ENCODE data around the gene THAP5. TPM values are rescaled to one million over a fixed set of nuclear protein-coding genes. Genes with fewer than 3 reads are reported as not detected.

Gene THAP5
- total and polyA plus RNA-seq, 4 experiments from 2014 or later, result 16.7 to 52.8 (median 37.5) TPM

DNA sequence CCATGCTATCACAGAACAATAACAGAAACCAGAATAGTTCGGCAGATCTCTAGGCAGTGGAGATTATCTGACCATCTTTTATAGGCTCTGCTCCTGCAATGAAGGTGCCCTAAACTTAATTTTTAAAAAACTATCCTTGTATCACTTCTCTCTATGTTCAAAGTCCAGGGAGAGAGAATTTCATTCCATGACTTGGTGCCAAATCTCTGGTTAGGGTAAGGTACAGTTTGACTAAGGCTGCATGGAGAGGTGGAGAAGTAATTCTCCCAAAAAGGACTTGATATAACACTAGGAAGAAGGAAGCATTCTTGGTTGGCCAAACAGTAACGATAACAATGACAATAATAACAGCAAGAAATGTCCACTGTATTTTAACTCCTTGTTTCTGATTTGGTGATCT, 40.1 kb upstream of the THAP5 start:
- DNase-seq, result no peak
- Mint-ChIP-seq H3K9me3 (no peaks in the 10 kb centered on the region), H3K36me3 (no peaks in the 10 kb centered on the region), H3K4me3 (no peak overlapping the region), H3K27ac (no peak overlapping the region), H3K27me3 (no peaks in the 10 kb centered on the region), H3K4me1 (no peaks in the 10 kb centered on the region)
- intact Hi-C loops (cut with micrococcal nuclease), result no loop called here
- H3K4me3 ChIP-seq (ENCODE audit: low read length in 2 of 2), result no peak overlapping the region
- no peaks in the 10 kb centered on the region for H3K36me3 ChIP-seq (ENCODE audit: insufficient read depth, low read length)
- CTCF ChIA-PET (ENCODE audit: partially characterized antibody), result no interaction called here
- POLR2A ChIA-PET (ENCODE audit: partially characterized antibody), result no interaction called here
- H3K27me3 ChIP-seq (ENCODE audit: insufficient read depth, low read length), result no peaks in the 10 kb centered on the region
- H3K9me3 ChIP-seq (ENCODE audit: control insufficient read depth in 1 of 2, low read length in 2 of 2), result no peaks in the 10 kb centered on the region
- no peak overlapping the region for H3K27ac ChIP-seq (ENCODE audit: low read depth, low read length)
- H3K4me1 ChIP-seq (ENCODE audit: insufficient read depth, low read length), result no peaks in the 10 kb centered on the region

DNA sequence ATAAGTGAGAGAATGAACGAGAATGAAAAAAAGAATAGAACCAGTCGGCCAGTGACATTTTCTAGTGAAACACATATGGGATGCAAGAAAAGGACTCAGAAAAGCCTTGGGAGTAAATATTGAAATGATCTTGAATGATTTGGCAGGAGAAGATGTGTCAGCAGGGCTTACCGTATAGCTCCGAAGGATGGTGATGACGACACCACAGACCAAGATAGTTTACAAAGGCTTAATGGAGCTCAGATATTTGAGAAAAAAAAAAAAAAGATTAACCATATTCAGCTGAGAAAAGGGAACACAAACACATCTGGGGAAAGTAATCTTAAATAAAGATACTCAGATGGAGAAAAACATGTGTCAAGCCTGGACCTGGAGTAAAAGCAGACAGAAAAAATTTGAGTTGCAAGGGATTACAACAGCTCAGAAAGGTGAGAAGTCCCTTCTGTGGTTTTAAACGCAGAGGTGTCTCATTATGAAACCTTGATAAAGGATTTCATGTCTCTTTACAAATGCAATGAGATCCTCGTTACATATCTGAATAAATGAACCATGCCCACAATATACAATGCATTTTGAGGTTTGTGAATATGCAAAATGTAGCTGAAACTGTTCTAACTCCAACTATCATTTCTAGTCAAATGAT, 36.2 kb upstream of the THAP5 start:
- CTCF ChIA-PET (ENCODE audit: partially characterized antibody), result interaction anchor here (1.4 kb wide), 1 partner anchor 9 kb away, joined by 3 read pairs; no protein-coding TSS in a partner anchor
- no peaks in the 10 kb centered on the region for H3K36me3 Mint-ChIP-seq
- no peak for DNase-seq
- H3K27ac Mint-ChIP-seq, result no peak overlapping the region
- H3K4me1 ChIP-seq (ENCODE audit: insufficient read depth, low read length), result no peaks in the 10 kb centered on the region
- intact Hi-C loops (cut with micrococcal nuclease), result no loop called here
- H3K4me3 ChIP-seq (ENCODE audit: low read length in 2 of 2), result no peak overlapping the region
- H3K27me3 ChIP-seq (ENCODE audit: insufficient read depth, low read length), result no peaks in the 10 kb centered on the region
- H3K9me3 Mint-ChIP-seq, result no peaks in the 10 kb centered on the region
- H3K27me3 Mint-ChIP-seq, result peaks cover 0 to 4% of the 10 kb centered on the region in 2 donors
- POLR2A ChIA-PET (ENCODE audit: partially characterized antibody), result no interaction called here
- no peak overlapping the region for H3K27ac ChIP-seq (ENCODE audit: low read depth, low read length)
- H3K36me3 ChIP-seq (ENCODE audit: insufficient read depth, low read length), result no peaks in the 10 kb centered on the region
- H3K4me3 Mint-ChIP-seq, result no peak overlapping the region
- no peaks in the 10 kb centered on the region for H3K4me1 Mint-ChIP-seq
- H3K9me3 ChIP-seq (ENCODE audit: control insufficient read depth in 1 of 2, low read length in 2 of 2), result no peaks in the 10 kb centered on the region

GRCh38 chr7:108604307-108605077, 35.0 kb upstream of the THAP5 start:
- H3K36me3 ChIP-seq (ENCODE audit: insufficient read depth, low read length), result no peaks in the 10 kb centered on the region
- Mint-ChIP-seq H3K27me3 (peaks cover 5 to 7% of the 10 kb centered on the region in 2 donors), H3K4me1 (no peaks in the 10 kb centered on the region), H3K9me3 (no peaks in the 10 kb centered on the region), H3K36me3 (no peaks in the 10 kb centered on the region), H3K27ac (no peak overlapping the region), H3K4me3 (no peak overlapping the region)
- H3K27me3 ChIP-seq (ENCODE audit: insufficient read depth, low read length), result no peaks in the 10 kb centered on the region
- H3K4me1 ChIP-seq (ENCODE audit: insufficient read depth, low read length), result no peaks in the 10 kb centered on the region
- H3K4me3 ChIP-seq (ENCODE audit: low read length in 2 of 2), result no peak overlapping the region
- intact Hi-C loops (cut with micrococcal nuclease), result no loop called here
- no peak for DNase-seq
- H3K9me3 ChIP-seq (ENCODE audit: control insufficient read depth in 1 of 2, low read length in 2 of 2), result no peaks in the 10 kb centered on the region
- POLR2A ChIA-PET (ENCODE audit: partially characterized antibody), result no interaction called here
- H3K27ac ChIP-seq (ENCODE audit: low read depth, low read length), result no peak overlapping the region
- CTCF ChIA-PET (ENCODE audit: partially characterized antibody), result interaction anchor here (0.8 to 1.4 kb wide), 3 partner anchors 10 kb away, joined by 3 to 5 read pairs (median 3); no protein-coding TSS in a partner anchor

DNA sequence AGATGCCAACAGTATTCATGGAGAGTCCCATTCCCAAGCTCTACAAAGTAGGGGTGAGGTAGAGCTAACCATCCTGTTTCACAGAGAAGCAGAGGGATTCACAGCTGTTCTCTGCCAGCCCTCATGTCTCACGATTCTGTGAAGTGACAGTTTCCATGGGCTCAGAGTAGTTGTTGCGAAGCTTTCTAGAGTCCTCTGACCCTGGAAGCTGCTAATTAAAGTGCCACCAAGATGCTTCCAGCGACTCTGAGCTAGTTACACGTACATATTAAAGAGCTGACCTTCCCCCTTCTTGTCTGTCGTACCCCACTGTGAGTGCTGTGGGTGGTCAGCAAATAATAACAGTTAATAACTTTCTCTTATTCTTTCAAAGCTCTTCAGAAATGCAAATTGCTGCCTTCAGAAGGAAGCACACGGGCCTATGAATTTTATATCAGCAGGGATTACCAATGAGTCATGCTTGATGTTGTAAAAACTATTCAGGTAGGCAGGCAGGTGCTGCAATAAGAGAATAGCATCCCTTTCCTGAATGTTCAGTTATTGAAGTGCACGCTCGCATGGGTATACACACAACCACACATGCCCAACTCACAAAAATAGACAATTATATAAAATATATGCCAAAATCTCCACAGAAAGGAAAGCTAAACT, 34.3 kb upstream of the THAP5 start:
- H3K27me3 ChIP-seq (ENCODE audit: insufficient read depth, low read length), result no peaks in the 10 kb centered on the region
- no peak for DNase-seq
- no peaks in the 10 kb centered on the region for H3K9me3 ChIP-seq (ENCODE audit: control insufficient read depth in 1 of 2, low read length in 2 of 2)
- intact Hi-C loops (cut with micrococcal nuclease), result no loop called here
- H3K27ac Mint-ChIP-seq, result no peak overlapping the region
- H3K4me3 ChIP-seq (ENCODE audit: low read length in 2 of 2), result no peak overlapping the region
- no peaks in the 10 kb centered on the region for H3K9me3 Mint-ChIP-seq
- H3K36me3 ChIP-seq (ENCODE audit: insufficient read depth, low read length), result no peaks in the 10 kb centered on the region
- ChIA-PET POLR2A (ENCODE audit: partially characterized antibody) (no interaction called here), CTCF (ENCODE audit: partially characterized antibody) (interaction anchor here (0.8 to 1.0 kb wide), 2 partner anchors 9 to 11 kb away, joined by 3 to 5 read pairs; no protein-coding TSS in a partner anchor)
- no peak overlapping the region for H3K27ac ChIP-seq (ENCODE audit: low read depth, low read length)
- H3K27me3 Mint-ChIP-seq, result peaks cover 5 to 8% of the 10 kb centered on the region in 2 donors
- H3K36me3 Mint-ChIP-seq, result no peaks in the 10 kb centered on the region
- no peaks in the 10 kb centered on the region for H3K4me1 Mint-ChIP-seq
- no peak overlapping the region for H3K4me3 Mint-ChIP-seq
- no peaks in the 10 kb centered on the region for H3K4me1 ChIP-seq (ENCODE audit: insufficient read depth, low read length)

GRCh38 chr7:108600399-108600798, 30.9 kb upstream of the THAP5 start:
- Histone ChIP-seq H3K4me1 (ENCODE audit: insufficient read depth, low read length) (no peaks in the 10 kb centered on the region), H3K27me3 (ENCODE audit: insufficient read depth, low read length) (no peaks in the 10 kb centered on the region), H3K27ac (ENCODE audit: low read depth, low read length) (no peak overlapping the region), H3K4me3 (ENCODE audit: low read length in 2 of 2) (no peak overlapping the region), H3K36me3 (ENCODE audit: insufficient read depth, low read length) (no peaks in the 10 kb centered on the region), H3K9me3 (ENCODE audit: control insufficient read depth in 1 of 2, low read length in 2 of 2) (no peaks in the 10 kb centered on the region)
- H3K27me3 Mint-ChIP-seq, result peaks cover 10% of the 10 kb centered on the region in 2 donors
- H3K4me1 Mint-ChIP-seq, result no peaks in the 10 kb centered on the region
- no peak for DNase-seq
- no peaks in the 10 kb centered on the region for H3K9me3 Mint-ChIP-seq
- no peaks in the 10 kb centered on the region for H3K36me3 Mint-ChIP-seq
- no peak overlapping the region for H3K4me3 Mint-ChIP-seq
- intact Hi-C loops (cut with micrococcal nuclease), result no loop called here
- CTCF ChIA-PET (ENCODE audit: partially characterized antibody), result no interaction called here
- no peak overlapping the region for H3K27ac Mint-ChIP-seq
- POLR2A ChIA-PET (ENCODE audit: partially characterized antibody), result no interaction called here

GRCh38 chr7:108598914-108599580, 29.5 kb upstream of the THAP5 start:
- no peaks in the 10 kb centered on the region for H3K36me3 Mint-ChIP-seq
- Histone ChIP-seq H3K27ac (ENCODE audit: low read depth, low read length) (no peak overlapping the region), H3K27me3 (ENCODE audit: insufficient read depth, low read length) (no peaks in the 10 kb centered on the region), H3K4me1 (ENCODE audit: insufficient read depth, low read length) (no peaks in the 10 kb centered on the region), H3K36me3 (ENCODE audit: insufficient read depth, low read length) (no peaks in the 10 kb centered on the region), H3K9me3 (ENCODE audit: control insufficient read depth in 1 of 2, low read length in 2 of 2) (no peaks in the 10 kb centered on the region), H3K4me3 (ENCODE audit: low read length in 2 of 2) (no peak overlapping the region)
- H3K9me3 Mint-ChIP-seq, result no peaks in the 10 kb centered on the region
- CTCF ChIA-PET (ENCODE audit: partially characterized antibody), result no interaction called here
- H3K27ac Mint-ChIP-seq, result no peak overlapping the region
- peaks cover 10% of the 10 kb centered on the region in 2 donors for H3K27me3 Mint-ChIP-seq
- no peaks in the 10 kb centered on the region for H3K4me1 Mint-ChIP-seq
- no peak overlapping the region for H3K4me3 Mint-ChIP-seq
- POLR2A ChIA-PET (ENCODE audit: partially characterized antibody), result no interaction called here
- intact Hi-C loops (cut with micrococcal nuclease), result no loop called here
- DNase-seq, result no peak

GRCh38 chr7:108598153-108598552, 28.6 kb upstream of the THAP5 start:
- no peak overlapping the region for H3K4me3 ChIP-seq (ENCODE audit: low read length in 2 of 2)
- Mint-ChIP-seq H3K9me3 (no peaks in the 10 kb centered on the region), H3K27ac (no peak overlapping the region), H3K4me1 (no peaks in the 10 kb centered on the region), H3K4me3 (no peak overlapping the region), H3K27me3 (peaks cover 10 to 11% of the 10 kb centered on the region in 2 donors), H3K36me3 (no peaks in the 10 kb centered on the region)
- ChIA-PET POLR2A (ENCODE audit: partially characterized antibody) (no interaction called here), CTCF (ENCODE audit: partially characterized antibody) (no interaction called here)
- H3K9me3 ChIP-seq (ENCODE audit: control insufficient read depth in 1 of 2, low read length in 2 of 2), result no peaks in the 10 kb centered on the region
- H3K36me3 ChIP-seq (ENCODE audit: insufficient read depth, low read length), result no peaks in the 10 kb centered on the region
- no peak overlapping the region for H3K27ac ChIP-seq (ENCODE audit: low read depth, low read length)
- no peak for DNase-seq
- no peaks in the 10 kb centered on the region for H3K27me3 ChIP-seq (ENCODE audit: insufficient read depth, low read length)
- intact Hi-C loops (cut with micrococcal nuclease), result no loop called here
- H3K4me1 ChIP-seq (ENCODE audit: insufficient read depth, low read length), result no peaks in the 10 kb centered on the region
